Measurements from ENCODE around the gene ARHGEF39.

DNA sequence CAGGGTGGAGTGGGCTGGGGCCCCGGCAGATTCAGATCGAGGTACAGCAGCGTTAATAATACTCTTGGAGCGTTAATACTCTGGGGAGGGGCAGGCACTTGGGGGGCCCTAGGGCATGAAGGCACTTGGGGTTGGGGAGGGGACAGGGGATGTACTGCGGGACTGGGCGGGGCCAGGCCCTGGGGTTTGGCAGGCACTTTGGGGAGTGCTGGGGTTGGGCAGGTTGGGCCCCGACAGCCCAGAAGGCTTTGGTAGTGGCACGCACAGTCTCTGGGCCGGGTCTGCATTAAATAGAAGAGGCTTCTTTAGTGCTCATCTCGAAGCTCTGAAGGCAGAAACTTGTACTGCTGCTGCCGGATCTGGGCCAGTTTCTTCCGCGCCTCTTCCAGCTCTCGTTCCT is 32.5 kb upstream of the ARHGEF39 start:
- TF ChIP-seq ZNF70 (CRISPR knock-in tag; IDR thresholded peaks at IDR 0.05) (no peak), SNAI2 (CRISPR knock-in tag; IDR thresholded peaks at IDR 0.05) (no peak), ZFP30 (CRISPR knock-in tag; IDR thresholded peaks at IDR 0.05) (no peak), ZNF565 (CRISPR knock-in tag; conservative IDR thresholded peaks at IDR 0.05; ENCODE audit: low read depth) (no peak), TOX (CRISPR knock-in tag; IDR thresholded peaks at IDR 0.05; ENCODE audit: borderline replicate concordance) (no peak), ZC3H10 (CRISPR knock-in tag; IDR thresholded peaks at IDR 0.05) (no peak), ISL1 (CRISPR knock-in tag; IDR thresholded peaks at IDR 0.05) (no peak)
- TF ChIP-seq, protein P1, sequence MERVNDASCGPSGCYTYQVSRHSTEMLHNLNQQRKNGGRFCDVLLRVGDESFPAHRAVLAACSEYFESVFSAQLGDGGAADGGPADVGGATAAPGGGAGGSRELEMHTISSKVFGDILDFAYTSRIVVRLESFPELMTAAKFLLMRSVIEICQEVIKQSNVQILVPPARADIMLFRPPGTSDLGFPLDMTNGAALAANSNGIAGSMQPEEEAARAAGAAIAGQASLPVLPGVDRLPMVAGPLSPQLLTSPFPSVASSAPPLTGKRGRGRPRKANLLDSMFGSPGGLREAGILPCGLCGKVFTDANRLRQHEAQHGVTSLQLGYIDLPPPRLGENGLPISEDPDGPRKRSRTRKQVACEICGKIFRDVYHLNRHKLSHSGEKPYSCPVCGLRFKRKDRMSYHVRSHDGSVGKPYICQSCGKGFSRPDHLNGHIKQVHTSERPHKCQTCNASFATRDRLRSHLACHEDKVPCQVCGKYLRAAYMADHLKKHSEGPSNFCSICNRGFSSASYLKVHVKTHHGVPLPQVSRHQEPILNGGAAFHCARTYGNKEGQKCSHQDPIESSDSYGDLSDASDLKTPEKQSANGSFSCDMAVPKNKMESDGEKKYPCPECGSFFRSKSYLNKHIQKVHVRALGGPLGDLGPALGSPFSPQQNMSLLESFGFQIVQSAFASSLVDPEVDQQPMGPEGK (CRISPR knock-in tag; IDR thresholded peaks at IDR 0.05; ENCODE audit: borderline replicate concordance) = no peak
- TF ChIP-seq, protein P2, sequence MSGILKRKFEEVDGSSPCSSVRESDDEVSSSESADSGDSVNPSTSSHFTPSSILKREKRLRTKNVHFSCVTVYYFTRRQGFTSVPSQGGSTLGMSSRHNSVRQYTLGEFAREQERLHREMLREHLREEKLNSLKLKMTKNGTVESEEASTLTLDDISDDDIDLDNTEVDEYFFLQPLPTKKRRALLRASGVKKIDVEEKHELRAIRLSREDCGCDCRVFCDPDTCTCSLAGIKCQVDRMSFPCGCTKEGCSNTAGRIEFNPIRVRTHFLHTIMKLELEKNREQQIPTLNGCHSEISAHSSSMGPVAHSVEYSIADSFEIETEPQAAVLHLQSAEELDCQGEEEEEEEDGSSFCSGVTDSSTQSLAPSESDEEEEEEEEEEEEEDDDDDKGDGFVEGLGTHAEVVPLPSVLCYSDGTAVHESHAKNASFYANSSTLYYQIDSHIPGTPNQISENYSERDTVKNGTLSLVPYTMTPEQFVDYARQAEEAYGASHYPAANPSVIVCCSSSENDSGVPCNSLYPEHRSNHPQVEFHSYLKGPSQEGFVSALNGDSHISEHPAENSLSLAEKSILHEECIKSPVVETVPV (CRISPR knock-in tag; IDR thresholded peaks at IDR 0.05) = no peak
